ENCODE measurements around the gene AP2S1.
"Not testable (repeated sequence)": the region's sequence is repeated elsewhere in the genome, so short reads cannot be mapped to it uniquely, and the experiment has no call there.

Gene AP2S1

DNA sequence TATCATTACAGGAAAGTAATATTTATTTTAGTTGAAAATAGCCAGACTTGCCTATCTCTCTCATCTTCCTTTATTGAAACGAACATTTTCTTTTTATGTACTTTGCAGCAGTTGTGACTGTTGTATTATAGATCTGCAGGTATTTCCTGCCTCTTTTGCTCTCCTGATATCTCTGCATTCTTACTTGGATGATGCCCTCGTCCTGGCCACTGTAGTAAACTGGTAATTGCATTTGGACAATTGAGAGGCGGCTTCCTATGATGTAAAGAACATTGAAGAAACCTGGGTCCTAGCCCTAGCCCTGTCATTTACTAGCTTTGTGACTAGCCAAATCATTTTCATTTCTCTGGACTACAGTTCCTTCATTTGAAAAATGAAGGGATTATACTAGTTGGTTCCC lies 16.5 kb upstream of the AP2S1 start:
- DNase-seq (ENCODE audit: low read depth) = no peak

- no peak for DNase-seq (ENCODE audit: low read depth)
Measured at GRCh38 chr19:46866407-46867136, 15.9 kb upstream of the AP2S1 start.

GRCh38 chr19:46863818-46864629 lies 13.4 kb upstream of the AP2S1 start:
- no peak for DNase-seq (ENCODE audit: low read depth)

GRCh38 chr19:46862974-46863632 lies 12.5 kb upstream of the AP2S1 start:
- DNase-seq (ENCODE audit: low read depth) = no peak

- DNase-seq (ENCODE audit: low read depth) = no peak
Measured at GRCh38 chr19:46862503-46862834, 11.8 kb upstream of the AP2S1 start.

DNA sequence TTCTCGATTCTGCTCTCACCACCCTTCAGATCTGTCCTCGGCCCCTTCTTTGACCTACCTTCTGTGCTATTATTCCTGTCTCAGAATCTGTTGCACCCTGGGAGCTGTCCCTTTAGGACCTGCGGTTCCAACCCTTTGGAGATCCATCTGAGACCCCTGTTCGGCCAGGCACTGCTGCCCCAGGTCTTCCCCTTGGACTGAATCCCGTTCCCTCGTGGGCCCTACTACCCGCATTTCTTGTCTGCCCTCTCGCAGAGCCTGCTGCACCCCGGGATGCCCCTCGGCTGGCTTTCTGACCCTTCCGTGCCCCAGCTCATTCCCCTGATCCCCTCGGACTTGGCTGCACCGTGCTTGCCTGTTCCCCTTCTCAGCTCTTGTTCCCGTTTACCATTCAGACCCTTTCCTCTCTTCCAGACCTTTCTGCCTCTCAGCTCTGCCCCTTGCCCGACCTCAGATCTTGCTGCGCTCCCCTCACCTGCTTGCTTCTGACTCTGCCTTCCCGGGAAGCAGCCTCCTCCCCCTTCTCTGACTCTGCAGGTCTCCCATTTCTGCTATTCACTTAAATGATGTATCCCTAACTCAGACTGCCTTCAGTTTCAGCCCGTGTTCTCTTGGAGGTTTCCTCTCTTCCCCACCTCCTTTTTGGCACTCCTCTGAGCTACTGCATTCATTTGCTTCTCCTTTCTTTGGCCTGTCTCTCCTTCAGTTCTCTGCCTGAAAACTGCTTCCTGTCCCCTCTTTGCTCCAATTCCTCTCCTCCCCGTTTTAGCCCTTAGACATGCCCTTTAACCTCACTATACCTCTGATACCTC lies 11.3 kb upstream of the AP2S1 start:
- DNase-seq (ENCODE audit: low read depth) = no peak

GRCh38 chr19:46860846-46861690 lies 10.4 kb upstream of the AP2S1 start, which contains the start of gene ARHGAP35:
TSS of gene ARHGAP35 (plus strand) at chr19:46860997. CDS start at chr19:46918676, 57,679 bp downstream.
- no peak for DNase-seq (ENCODE audit: low read depth)

DNA sequence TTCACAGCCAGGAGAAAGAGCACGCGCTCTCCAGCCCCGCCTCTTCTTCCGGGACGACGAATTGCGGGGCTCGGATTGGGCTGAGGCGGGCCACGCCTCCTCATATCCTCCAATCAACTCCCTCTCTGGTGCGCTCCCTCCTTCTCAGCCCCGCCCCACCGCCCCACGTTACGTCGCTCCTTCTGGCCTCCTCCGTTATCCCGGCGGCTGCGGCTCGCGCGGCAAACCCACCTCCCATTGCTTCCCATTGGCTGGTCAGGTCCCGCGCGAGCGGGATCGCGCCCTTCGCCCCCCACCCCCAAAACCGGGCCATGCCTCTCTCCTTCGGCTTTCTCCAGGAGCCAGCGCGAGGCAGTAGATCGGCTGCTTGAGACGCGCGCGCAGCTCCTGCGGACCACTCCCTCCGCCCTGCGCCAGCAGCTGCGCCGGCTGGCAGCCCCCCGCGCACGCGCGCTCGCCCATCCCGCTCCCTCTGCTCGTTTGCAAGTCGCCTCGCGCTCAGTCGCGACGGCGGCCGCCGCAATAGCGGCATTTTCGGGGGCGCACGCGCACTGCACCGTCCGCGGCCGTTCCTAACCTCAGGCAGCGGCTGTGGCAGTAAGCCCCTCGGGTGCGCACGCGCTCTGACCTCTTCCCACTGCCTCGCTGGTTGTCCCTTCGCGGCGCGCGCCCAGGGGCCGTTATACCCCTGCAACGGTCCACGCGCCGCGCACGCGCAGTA lies 9.6 kb upstream of the AP2S1 start:
- peak; percentile 88 for DNase-seq (ENCODE audit: low read depth)

- DNase-seq (ENCODE audit: low read depth) = no peak
Measured at GRCh38 chr19:46859637-46860124, 9.0 kb upstream of the AP2S1 start.

GRCh38 chr19:46856062-46857022 lies 5.7 kb upstream of the AP2S1 start:
- peak; percentile 86 for DNase-seq (ENCODE audit: low read depth)

DNA sequence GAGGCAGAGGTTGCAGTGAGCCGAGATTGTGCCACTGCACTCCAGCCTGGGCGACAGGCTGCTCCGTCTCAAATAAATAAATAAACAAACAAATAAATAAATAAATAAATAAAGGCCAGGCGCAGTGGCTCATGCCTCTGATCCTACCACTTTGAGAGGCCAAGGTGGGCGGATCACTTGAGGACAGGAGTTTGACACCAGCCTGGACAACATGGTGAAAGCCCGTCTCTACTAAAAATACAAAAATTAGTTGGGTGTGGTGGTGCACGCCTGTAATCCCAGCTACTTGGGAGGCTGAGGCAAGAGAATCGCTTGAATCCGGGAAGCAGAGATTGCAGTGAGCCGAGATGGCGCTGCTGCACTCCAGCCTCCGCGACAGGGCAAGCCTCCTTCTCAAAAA lies 4.1 kb upstream of the AP2S1 start:
- DNase-seq (ENCODE audit: low read depth) = not testable (repeated sequence)

DNA sequence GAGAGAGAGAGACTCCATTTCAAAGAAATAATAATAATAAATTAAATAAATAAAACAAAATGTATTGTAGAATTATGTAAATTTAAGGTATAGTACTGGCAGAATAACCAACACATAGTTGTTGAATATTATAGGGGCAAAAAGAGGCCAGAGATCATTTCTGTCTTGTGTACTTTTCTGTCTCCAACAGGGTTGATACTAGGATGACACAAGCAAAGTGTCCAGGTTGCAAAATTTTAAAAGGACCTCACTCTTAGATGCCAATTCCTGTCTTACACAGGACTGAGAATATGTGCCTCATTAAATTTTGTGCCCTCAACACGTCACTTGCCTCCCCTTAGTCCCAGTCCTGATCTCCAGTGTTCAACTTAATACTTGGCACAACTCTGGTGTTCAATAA lies 2.2 kb upstream of the AP2S1 start:
- DNase-seq (ENCODE audit: low read depth) = no peak

DNA sequence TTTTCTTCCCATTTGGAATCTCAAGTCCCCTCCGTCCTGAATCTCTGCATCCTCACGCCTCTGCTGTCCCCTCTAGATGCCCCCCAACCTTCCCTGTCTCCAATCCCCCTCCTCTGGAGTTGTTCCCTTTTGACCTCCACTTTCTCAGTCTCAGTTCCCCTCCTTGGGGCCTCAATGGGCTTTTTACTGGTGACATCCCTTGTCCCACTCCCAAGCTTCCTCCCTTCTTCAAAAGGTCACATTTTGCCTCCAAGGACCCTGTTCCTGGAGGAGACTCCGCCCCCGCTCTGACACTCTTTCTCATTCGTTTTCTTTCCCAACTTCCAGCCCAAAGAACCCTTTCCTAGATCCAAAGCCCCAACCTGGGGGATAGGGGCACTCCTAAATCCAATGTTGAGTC lies 1.0 kb downstream of the AP2S1 start:
- no peak for DNase-seq (ENCODE audit: low read depth)

- DNase-seq (ENCODE audit: low read depth) = no peak
Measured at GRCh38 chr19:46848389-46848788, 2.3 kb downstream of the AP2S1 start.

- no peak for DNase-seq (ENCODE audit: low read depth)
Measured at GRCh38 chr19:46847528-46847927, 3.1 kb downstream of the AP2S1 start.

GRCh38 chr19:46845959-46846459 lies 4.6 kb downstream of the AP2S1 start:
- DNase-seq (ENCODE audit: low read depth) = no peak

DNA sequence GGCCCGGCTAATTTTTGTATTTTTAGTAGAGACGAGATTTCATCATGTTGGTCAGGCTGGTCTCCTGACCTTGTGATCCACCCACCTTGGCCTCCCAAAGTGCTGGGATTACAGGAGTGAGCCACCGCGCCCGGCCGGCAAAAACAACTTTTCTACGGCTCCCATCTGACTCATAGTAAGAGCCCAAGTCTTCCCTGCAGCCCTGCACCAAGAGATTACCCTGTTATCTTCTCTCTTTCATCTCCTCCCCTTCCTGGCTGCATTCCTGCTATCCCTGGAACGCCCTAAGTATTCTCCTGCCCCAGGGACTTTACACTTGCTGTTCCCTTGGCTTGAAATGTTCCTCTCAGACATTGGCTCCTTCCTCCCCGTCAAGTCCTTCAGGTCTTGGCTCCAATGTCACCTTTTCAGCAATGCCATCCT lies 6.6 kb downstream of the AP2S1 start:
- no peak for DNase-seq (ENCODE audit: low read depth)

- DNase-seq (ENCODE audit: low read depth) = no peak
Measured at GRCh38 chr19:46842791-46843190, 7.9 kb downstream of the AP2S1 start.
